HepG2 (cell line): ENCODE results near the gene HNRNPH3. TPM values are rescaled to one million over a fixed set of nuclear protein-coding genes. Genes with fewer than 3 reads are reported as not detected.

Source experiments
- ATAC-seq: fragments of 200-7000 bp; cut with Tn5 transposase; 3 replicates; pipeline ENCODE4 v1.9.1; 2020; ENCODE audit warnings: mild to moderate bottlenecking, moderate library complexity
- BruUV-seq: library from RNA; stranded (reverse); fragments of 400-500 nt; replicated peaks from 2 replicates; lab custom pipeline; 2021; lab: Mats Ljungman, UMichigan
- CTCF ChIA-PET: fragments of 300-600 bp; formaldehyde crosslinking; extraction: SDS; loops from one replicate; lab custom pipeline; 2021; ENCODE audit warnings: low total read pairs, inconsistent platforms, low intra/inter-chr PET ratio; lab: Yijun Ruan, JAX
- POLR2A ChIA-PET: fragments of 350-600 bp; sonication (Branson Sonifier 250); formaldehyde crosslinking; loops from one replicate; lab custom pipeline; 2020; ENCODE audit warnings: antibody characterized with exemption, inconsistent platforms; lab: Yijun Ruan, JAX
- DNase-seq: peaks from one replicate; pipeline ENCODE4 v3.0.0-alpha.2; 2015; ENCODE audit warnings: low spot score
- FAIRE-seq: peaks from 3 replicates; lab custom pipeline; 2011; peaks lifted over from hg19 to GRCh38; lab: Jason Lieb, UNC
- H2AFZ ChIP-seq: one replicate; pipeline ENCODE4 v1.6.1; 2011; ENCODE audit warnings: low read length, inconsistent platforms
- H3K27ac ChIP-seq: fragments of 300-600 bp; 3 replicates; pipeline ENCODE4 v1.8.0; 2011; ENCODE audit warnings: mixed run types, mild to moderate bottlenecking, mixed read lengths, low read length, inconsistent platforms; ENCODE audit not compliant: insufficient read depth; ENCODE audit errors: extremely low read length
- H3K27me3 ChIP-seq, 2 experiments: fragments of 200-600 bp in 1 of 2; 2 replicates in 1 of 2; 3 replicates in 1 of 2; pipeline versions ENCODE4 v1.6.0 to v1.8.0; 2011; ENCODE audit warnings: low read length in 2 of 2, mild to moderate bottlenecking in 2 of 2, moderate library complexity in 2 of 2, inconsistent platforms in 1 of 2; ENCODE audit not compliant: insufficient read depth in 2 of 2, control insufficient read depth in 1 of 2
- H3K36me3 ChIP-seq, 2 experiments: fragments of 200-600 bp in 1 of 2; replicated peaks in 1 of 2; 2 replicates in 1 of 2; 3 replicates in 1 of 2; pipeline versions ENCODE4 v1.5.1 to v1.8.0; 2011; ENCODE audit warnings: low read length in 2 of 2, inconsistent platforms in 1 of 2; ENCODE audit not compliant: insufficient read depth in 2 of 2, control insufficient read depth in 1 of 2
- H3K4me1 ChIP-seq: 2 replicates; pipeline ENCODE4 v1.5.1; 2012; ENCODE audit warnings: low read length, inconsistent platforms; ENCODE audit not compliant: insufficient read depth
- H3K4me2 ChIP-seq: 2 replicates; pipeline ENCODE4 v1.6.0; 2011; ENCODE audit warnings: low read depth, low read length, inconsistent platforms
- H3K4me3 ChIP-seq, 3 experiments: fragments of 200-600 bp in 1 of 3; sonication (generic), shearing (Covaris generic) in 1 of 3; replicated peaks in 1 of 3; 2 replicates each; pipeline ENCODE4 v1.5.1; 2011 to 2016; ENCODE audit warnings: low read length in 3 of 3, inconsistent platforms in 2 of 3, low read depth in 2 of 3, mild to moderate bottlenecking in 2 of 3, control low read depth in 1 of 3, mixed read lengths in 1 of 3; ENCODE audit not compliant: insufficient read depth in 1 of 3
- H3K79me2 ChIP-seq: one replicate; pipeline ENCODE4 v1.6.1; 2011; ENCODE audit warnings: low read length, inconsistent platforms; ENCODE audit not compliant: insufficient read depth
- H3K9ac ChIP-seq: 2 replicates; pipeline ENCODE4 v1.6.0; 2011; ENCODE audit warnings: mild to moderate bottlenecking, low read depth, low read length, inconsistent platforms; ENCODE audit not compliant: insufficient read depth
- H3K9me3 ChIP-seq: 2 replicates; pipeline ENCODE4 v1.5.1; 2012; ENCODE audit warnings: mild to moderate bottlenecking, low read length
- H4K20me1 ChIP-seq: 2 replicates; pipeline ENCODE4 v1.6.0; 2011; ENCODE audit warnings: inconsistent platforms, mild to moderate bottlenecking, low read length, moderate library complexity; ENCODE audit not compliant: insufficient read depth
- BHLHE40 ChIP-seq: IDR thresholded peaks from 2 replicates; pipeline ENCODE4 v1.6.1; 2011; ENCODE audit warnings: low read length, improper control_type of control experiment
- CEBPB ChIP-seq: IDR thresholded peaks from 2 replicates; pipeline ENCODE4 v1.6.1; 2011; ENCODE audit warnings: low read depth, low read length, improper control_type of control experiment, borderline replicate concordance
- CHCHD3 ChIP-seq: sonication (generic); formaldehyde crosslinking; IDR thresholded peaks from 2 replicates; pipeline ENCODE4 v1.8.0; 2022; ENCODE audit warnings: mild to moderate bottlenecking, missing genetic modification reagents, moderate library complexity
- CREM ChIP-seq, 2 experiments: sonication (generic) in 1 of 2; formaldehyde crosslinking in 1 of 2; IDR thresholded peaks; 2 replicates each; pipeline versions ENCODE4 v1.4.0 to v1.6.1; 2016 to 2020; ENCODE audit warnings: antibody characterized with exemption in 1 of 2, mild to moderate bottlenecking in 1 of 2, missing genetic modification reagents in 1 of 2
- FOXK1 ChIP-seq: sonication (generic); formaldehyde crosslinking; IDR thresholded peaks from 2 replicates; pipeline ENCODE4 v1.4.0; 2020; ENCODE audit warnings: low read depth, missing genetic modification reagents, borderline replicate concordance
- FOXK2 ChIP-seq: fragments of 450-650 bp; IDR thresholded peaks from 2 replicates; pipeline ENCODE4 v1.6.1; 2016
- GATAD2A ChIP-seq: IDR thresholded peaks from 2 replicates; pipeline ENCODE4 v1.6.1; 2016
- KAT8 ChIP-seq: IDR thresholded peaks from 2 replicates; pipeline ENCODE4 v1.6.1; 2016; ENCODE audit warnings: missing genetic modification reagents, missing compliant biosample characterization
- MLX ChIP-seq: IDR thresholded peaks from 2 replicates; pipeline ENCODE4 v1.6.1; 2016
- NCOR1 ChIP-seq: fragments of 200-600 bp; sonication (generic); IDR thresholded peaks from 2 replicates; pipeline ENCODE4 v1.7.0; 2017; ENCODE audit warnings: antibody characterized with exemption, low read length, borderline replicate concordance
- NFKBIZ ChIP-seq: IDR thresholded peaks from 2 replicates; pipeline ENCODE4 v1.6.1; 2018; ENCODE audit warnings: missing genetic modification reagents, missing compliant biosample characterization
- RAD51 ChIP-seq: fragments of 450-650 bp; IDR thresholded peaks from 2 replicates; pipeline ENCODE4 v1.6.1; 2016; ENCODE audit warnings: borderline replicate concordance
- SOX13 ChIP-seq, 3 experiments: fragments of 450-650 bp in 1 of 3; sonication (generic) in 1 of 3; formaldehyde crosslinking in 1 of 3; IDR thresholded peaks in 2 of 3; conservative IDR thresholded peaks in 1 of 3; 2 replicates each; pipeline versions ENCODE4 v1.5.0 to v1.6.1; 2016 to 2020; ENCODE audit warnings: antibody characterized with exemption in 1 of 3, mild to moderate bottlenecking in 1 of 3, missing compliant biosample characterization in 1 of 3, missing genetic modification reagents in 1 of 3, moderate library complexity in 1 of 3
- TCF7L2 ChIP-seq: IDR thresholded peaks from 2 replicates; pipeline ENCODE4 v1.6.1; 2011; ENCODE audit warnings: mild to moderate bottlenecking, low read depth, low read length, moderate library complexity
- ZBTB21 ChIP-seq: sonication (generic); formaldehyde crosslinking; IDR thresholded peaks from 2 replicates; pipeline ENCODE4 v1.4.0; 2020; ENCODE audit warnings: missing genetic modification reagents
- ZBTB43 ChIP-seq: sonication (generic); formaldehyde crosslinking; conservative IDR thresholded peaks from 2 replicates; pipeline ENCODE4 v1.4.0; 2020; ENCODE audit warnings: missing genetic modification reagents
- ZGPAT ChIP-seq: IDR thresholded peaks from 2 replicates; pipeline ENCODE4 v1.6.1; 2016; ENCODE audit warnings: mild to moderate bottlenecking
- ZNF441 ChIP-seq: sonication (generic); formaldehyde crosslinking; IDR thresholded peaks from 2 replicates; pipeline ENCODE4 v1.7.0; 2021; ENCODE audit warnings: missing genetic modification reagents, borderline replicate concordance
- ZNF543 ChIP-seq: sonication (generic); formaldehyde crosslinking; IDR thresholded peaks from 2 replicates; pipeline ENCODE4 v1.4.0; 2020; ENCODE audit warnings: mild to moderate bottlenecking, missing genetic modification reagents
- WGBS: methylation state at CpG from one replicate; pipeline ENCODE4 v1.1.6; 2017; ENCODE audit warnings: low lambda C conversion rate; 5-methylcytosine and 5-hydroxymethylcytosine counted together
- in situ Hi-C: cut with HindIII; loops from 2 replicates; pipeline ENCODE4 v1.10.0; 2017; ENCODE audit warnings: low pct_unique_long_range_greater_than_20kb; ENCODE audit not compliant: extremely low pct_ligation_motif_present
- intact Hi-C: fragments of 100-400 bp; cut with micrococcal nuclease; formaldehyde crosslinking; loops from one replicate; pipeline ENCODE4 v1.10.0; 2022; ENCODE audit not compliant: unreplicated experiment
- polyA plus RNA-seq, 8 experiments: library from polyadenylated mRNA; depleted of rRNA in 3 of 8; stranded (reverse) in 7 of 8; unstranded in 1 of 8; fragments of >200 nt; fragmentation: Illumina TruSeq in 4 of 8; extraction: Trizol in 4 of 8; gene quantifications; 2 replicates each; pipeline versions ENCODE4 v1.2.1 to v1.2.3, GENCODE V29; 2011 to 2016; ENCODE audit warnings: low read depth in 4 of 8, missing spikeins in 1 of 8, mixed read lengths in 1 of 8; ENCODE audit not compliant: insufficient read depth in 1 of 8
- total RNA-seq, 5 experiments: library from RNA; depleted of rRNA; stranded (reverse); fragments of >200 nt; fragmentation: Illumina TruSeq; extraction: Trizol; gene quantifications; 2 replicates each; pipeline ENCODE4 v1.2.3, GENCODE V29; 2016; ENCODE audit warnings: low read depth in 1 of 5

HNRNPH3 gene
- total and polyA plus RNA-seq, 2 of the 13 experiments (the other 11 are each of a cell fraction or from before 2014, with no cell fraction given) = 46.0 to 47.7 TPM

GRCh38 chr10:68327889-68328786, 3.7 kb upstream of the HNRNPH3 start:
- H3K4me1 ChIP-seq = peaks cover 27% of the 10 kb centered on the region
- H3K9ac ChIP-seq = peak overlapping the region; percentile 54
- FAIRE-seq = no peak
- intact Hi-C loops = no loop called here
- no TSS peak for BruUV-seq
- peak overlapping the region; percentile 55 for H3K27ac ChIP-seq
- no peak for ATAC-seq
- H3K4me2 ChIP-seq = peak overlapping the region; percentile 65
- DNase-seq = peak; percentile 57
- peak overlapping the region in 2 of 3 experiments; percentile 30 to 36; a peak in 3 of 6 replicates for H3K4me3 ChIP-seq
- H3K36me3 ChIP-seq = no peaks in the 10 kb centered on the region
- H2AFZ ChIP-seq = peak overlapping the region; percentile 79
- H3K9me3 ChIP-seq = no peaks in the 10 kb centered on the region
- ChIA-PET CTCF (no interaction called here), POLR2A (no interaction called here)
- H3K79me2 ChIP-seq = peaks cover 13% of the 10 kb centered on the region
- H4K20me1 ChIP-seq = peaks cover 3% of the 10 kb centered on the region
- in situ Hi-C loops = no loop called here
- H3K27me3 ChIP-seq = no peaks in the 10 kb centered on the region; a peak in 1 of 5 replicates
- 16% methylated on average over 4 of the region's 4 CpGs for WGBS
- TF ChIP-seq NFKBIZ = no peak
- no peak for TF ChIP-seq CREM (IDR thresholded peaks at IDR 0.05)
- TF ChIP-seq CREM (CRISPR knock-in tag; IDR thresholded peaks at IDR 0.05) = no peak
- 0 out of 2 replicates have a peak, but pooled peaks have one; percentile 19 for TF ChIP-seq FOXK2
- TF ChIP-seq ZBTB21 (CRISPR knock-in tag) = no peak
- TF ChIP-seq CEBPB = peak; percentile 28; the same call in 1 of the 2 replicates
- no peak for TF ChIP-seq SOX13 (IDR thresholded peaks at IDR 0.05)
- peak in 1 of 2 experiments; percentile 37; a peak in 1 of 4 replicates for TF ChIP-seq SOX13 (CRISPR knock-in tag; conservative IDR thresholded peaks at IDR 0.05 in 1 of 2, IDR thresholded peaks at IDR 0.05 in 1 of 2)
- TF ChIP-seq RAD51 = peak; percentile 93
- TF ChIP-seq KAT8 (CRISPR knock-in tag) = peak; percentile 42; the same call in 1 of the 2 replicates
- peak; percentile 49; the same call in 1 of the 2 replicates for TF ChIP-seq FOXK1 (CRISPR knock-in tag)
- no peak for TF ChIP-seq ZBTB43 (CRISPR knock-in tag)
- peak; percentile 46; the same call in 1 of the 2 replicates for TF ChIP-seq ZGPAT (CRISPR knock-in tag)
- TF ChIP-seq NCOR1 = peak; percentile 28; the same call in 1 of the 2 replicates
- TF ChIP-seq ZNF441 (CRISPR knock-in tag) = 0 out of 2 replicates have a peak, but pooled peaks have one; percentile 17
- TF ChIP-seq BHLHE40 = peak; percentile 42; the same call in 1 of the 2 replicates
- TF ChIP-seq GATAD2A (CRISPR knock-in tag) = peak; percentile 37; the same call in 1 of the 2 replicates
- no peak for TF ChIP-seq CHCHD3 (CRISPR knock-in tag)
- TF ChIP-seq ZNF543 (CRISPR knock-in tag) = no peak
- TF ChIP-seq TCF7L2 = no peak
- TF ChIP-seq MLX = peak; percentile 31; the same call in 1 of the 2 replicates
